ENCODE results near the gene CDH6. TPM values are rescaled to one million over a fixed set of nuclear protein-coding genes. Genes with fewer than 3 reads are reported as not detected.
A peak's percentile ranks its signal among the peaks of the same experiment; 100 is the strongest.

The CDH6 gene
- total and polyA plus RNA-seq, 4 experiments from 2014 or later, result not detected

GRCh38 chr5:31269259-31269658, 75.8 kb downstream of the CDH6 start:
- H3K27me3 ChIP-seq (ENCODE audit: insufficient read depth, low read length), result no peaks in the 10 kb centered on the region
- Mint-ChIP-seq H3K27ac (no peak overlapping the region), H3K4me1 (peaks cover 0 to 3% (median under 1%) of the 10 kb centered on the region in 4 donors), H3K4me3 (no peak overlapping the region), H3K27me3 (peaks cover 0 to 2% of the 10 kb centered on the region in 2 donors), H3K9me3 (no peaks in the 10 kb centered on the region), H3K36me3 (no peaks in the 10 kb centered on the region)
- H3K9me3 ChIP-seq (ENCODE audit: control insufficient read depth in 1 of 2, low read length in 2 of 2), result no peaks in the 10 kb centered on the region
- H3K36me3 ChIP-seq (ENCODE audit: insufficient read depth, low read length), result no peaks in the 10 kb centered on the region
- intact Hi-C loops (cut with micrococcal nuclease), result no loop called here
- H3K4me3 ChIP-seq (ENCODE audit: low read length in 2 of 2), result no peak overlapping the region
- no peak overlapping the region for H3K27ac ChIP-seq (ENCODE audit: low read depth, low read length)
- no peaks in the 10 kb centered on the region for H3K4me1 ChIP-seq (ENCODE audit: insufficient read depth, low read length)
- CTCF ChIA-PET (ENCODE audit: partially characterized antibody), result interaction anchor here (1.5 kb wide), 1 partner anchor 11 kb away, joined by 4 read pairs; no protein-coding TSS in a partner anchor
- POLR2A ChIA-PET (ENCODE audit: partially characterized antibody), result no interaction called here
- DNase-seq, result no peak

DNA sequence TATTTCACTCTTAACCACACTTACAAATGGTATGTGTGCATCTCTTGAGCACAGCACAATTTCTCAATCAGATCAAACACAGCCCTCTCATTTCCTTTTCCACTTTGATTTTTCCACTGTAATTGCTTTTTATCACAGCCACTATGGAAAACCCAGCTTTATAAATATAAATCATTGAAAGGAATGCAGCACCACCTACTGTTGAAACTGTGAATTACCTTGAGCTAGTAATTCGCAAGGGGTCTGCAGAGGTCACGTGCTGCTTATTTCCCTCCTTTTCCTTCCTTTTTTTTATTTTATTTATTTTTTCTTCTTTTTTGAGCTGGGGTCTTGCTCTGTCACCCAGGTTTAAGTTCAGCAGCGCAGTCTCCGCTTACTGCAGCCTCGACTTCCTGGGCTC, 76.9 kb downstream of the CDH6 start:
- Mint-ChIP-seq H3K27me3 (peaks cover 0 to 2% of the 10 kb centered on the region in 2 donors), H3K4me1 (peaks cover 0 to 3% (median under 1%) of the 10 kb centered on the region in 4 donors), H3K9me3 (no peaks in the 10 kb centered on the region), H3K4me3 (no peak overlapping the region), H3K27ac (no peak overlapping the region), H3K36me3 (no peaks in the 10 kb centered on the region)
- Histone ChIP-seq H3K4me1 (ENCODE audit: insufficient read depth, low read length) (no peaks in the 10 kb centered on the region), H3K27ac (ENCODE audit: low read depth, low read length) (no peak overlapping the region), H3K36me3 (ENCODE audit: insufficient read depth, low read length) (no peaks in the 10 kb centered on the region), H3K9me3 (ENCODE audit: control insufficient read depth in 1 of 2, low read length in 2 of 2) (no peaks in the 10 kb centered on the region), H3K27me3 (ENCODE audit: insufficient read depth, low read length) (no peaks in the 10 kb centered on the region), H3K4me3 (ENCODE audit: low read length in 2 of 2) (no peak overlapping the region)
- DNase-seq, result no peak
- ChIA-PET CTCF (ENCODE audit: partially characterized antibody) (interaction anchor here (1.5 kb wide), 1 partner anchor 10 kb away, joined by 4 read pairs; no protein-coding TSS in a partner anchor), POLR2A (ENCODE audit: partially characterized antibody) (no interaction called here)
- intact Hi-C loops (cut with micrococcal nuclease), result no loop called here

DNA sequence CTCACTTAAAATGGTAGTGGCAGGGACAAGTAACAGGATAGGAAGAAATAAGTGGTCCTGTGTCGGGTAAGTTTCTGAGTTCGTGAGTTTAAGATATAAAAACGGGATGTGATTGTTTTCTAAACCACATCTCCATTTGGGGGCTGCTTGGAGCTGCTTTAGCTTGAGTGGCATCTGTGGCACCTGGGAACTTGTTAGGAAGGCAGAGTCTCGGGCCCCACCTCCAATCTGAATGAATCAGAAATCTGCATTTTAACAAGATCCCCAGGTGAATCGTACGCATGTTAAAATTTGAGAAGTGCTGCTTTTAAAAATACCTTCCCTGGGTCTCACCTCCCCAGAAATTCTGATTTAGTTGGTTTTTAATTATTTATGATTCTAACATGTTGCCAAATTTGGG, 78.1 kb downstream of the CDH6 start:
- peaks cover 0 to 2% of the 10 kb centered on the region in 2 donors for H3K27me3 Mint-ChIP-seq
- intact Hi-C loops (cut with micrococcal nuclease), result no loop called here
- CTCF ChIA-PET (ENCODE audit: partially characterized antibody), result no interaction called here

DNA sequence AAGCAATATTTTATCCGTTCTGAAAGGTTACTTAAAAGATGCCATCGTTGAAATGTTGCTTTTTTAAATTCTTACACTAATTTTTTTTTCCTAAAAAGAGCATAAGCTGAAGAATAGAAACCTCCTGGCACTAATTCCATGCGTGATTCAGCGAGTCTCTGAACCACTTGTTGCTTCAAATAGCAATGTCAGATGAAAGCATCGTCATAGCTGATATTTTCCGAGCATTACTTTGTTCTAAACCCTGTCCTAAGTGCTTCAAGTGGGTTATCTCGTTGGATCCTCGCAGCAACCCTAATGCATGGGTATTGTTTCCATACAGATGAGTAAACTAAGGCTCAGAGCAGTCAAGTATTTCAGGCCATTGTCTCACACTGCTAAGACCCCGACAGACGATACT, 79.7 kb downstream of the CDH6 start:
- Mint-ChIP-seq H3K4me3 (no peak overlapping the region), H3K27me3 (peaks cover 0 to 2% of the 10 kb centered on the region in 2 donors), H3K36me3 (no peaks in the 10 kb centered on the region), H3K27ac (no peak overlapping the region), H3K9me3 (no peaks in the 10 kb centered on the region), H3K4me1 (peaks cover 0 to 3% (median under 1%) of the 10 kb centered on the region in 4 donors)
- Histone ChIP-seq H3K4me3 (ENCODE audit: low read length in 2 of 2) (no peak overlapping the region), H3K27me3 (ENCODE audit: insufficient read depth, low read length) (no peaks in the 10 kb centered on the region), H3K27ac (ENCODE audit: low read depth, low read length) (no peak overlapping the region), H3K4me1 (ENCODE audit: insufficient read depth, low read length) (no peaks in the 10 kb centered on the region), H3K9me3 (ENCODE audit: control insufficient read depth in 1 of 2, low read length in 2 of 2) (no peaks in the 10 kb centered on the region), H3K36me3 (ENCODE audit: insufficient read depth, low read length) (no peaks in the 10 kb centered on the region)
- ChIA-PET POLR2A (ENCODE audit: partially characterized antibody) (no interaction called here), CTCF (ENCODE audit: partially characterized antibody) (no interaction called here)
- no peak for DNase-seq
- intact Hi-C loops (cut with micrococcal nuclease), result no loop called here

More for the DNA sequence above, 78.1 kb downstream of the CDH6 start:
- DNase-seq, result no peak
- H3K9me3 Mint-ChIP-seq, result no peaks in the 10 kb centered on the region
- no peak overlapping the region for H3K27ac ChIP-seq (ENCODE audit: low read depth, low read length)
- POLR2A ChIA-PET (ENCODE audit: partially characterized antibody), result no interaction called here
- H3K27ac Mint-ChIP-seq, result no peak overlapping the region
- H3K4me1 Mint-ChIP-seq, result peaks cover 0 to 3% (median under 1%) of the 10 kb centered on the region in 4 donors
- H3K4me3 ChIP-seq (ENCODE audit: low read length in 2 of 2), result no peak overlapping the region
- H3K4me3 Mint-ChIP-seq, result no peak overlapping the region
- H3K4me1 ChIP-seq (ENCODE audit: insufficient read depth, low read length), result no peaks in the 10 kb centered on the region
- no peaks in the 10 kb centered on the region for H3K36me3 Mint-ChIP-seq
- no peaks in the 10 kb centered on the region for H3K27me3 ChIP-seq (ENCODE audit: insufficient read depth, low read length)
- H3K36me3 ChIP-seq (ENCODE audit: insufficient read depth, low read length), result no peaks in the 10 kb centered on the region
- H3K9me3 ChIP-seq (ENCODE audit: control insufficient read depth in 1 of 2, low read length in 2 of 2), result no peaks in the 10 kb centered on the region

DNA sequence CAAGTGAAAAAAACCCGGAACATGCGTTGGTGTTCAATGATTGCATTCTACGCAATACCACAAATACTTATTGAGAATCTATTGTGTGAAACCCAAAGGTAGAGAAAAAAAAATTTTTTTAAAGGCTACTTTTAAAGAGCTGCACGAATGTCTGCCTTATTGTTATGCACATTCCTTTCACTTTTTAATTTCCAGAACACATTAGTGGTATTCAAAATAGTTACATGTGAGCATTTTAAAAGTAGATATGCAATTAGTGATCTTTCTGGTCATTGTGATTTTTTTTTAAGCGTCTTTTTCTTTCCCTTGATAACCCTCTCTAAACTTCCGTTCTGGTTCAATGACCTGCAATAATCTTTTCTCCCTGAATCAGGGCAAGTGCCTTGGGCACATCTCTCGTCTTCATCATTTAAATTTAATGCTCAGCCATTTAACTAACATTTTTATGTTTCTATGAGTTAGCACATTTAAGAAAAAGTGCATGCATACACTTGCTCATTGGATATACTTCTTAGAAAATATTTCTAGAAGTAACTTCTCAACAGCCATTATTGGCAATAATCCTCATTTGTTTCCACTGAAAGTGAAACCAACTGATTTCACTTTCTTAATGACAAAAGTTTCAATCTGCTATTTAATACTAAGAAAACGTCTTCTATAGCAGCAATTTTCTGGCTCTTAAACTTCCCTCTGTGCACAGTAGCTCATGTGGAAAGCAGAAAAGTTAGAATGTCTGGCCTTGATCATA, 80.3 kb downstream of the CDH6 start:
- H3K9me3 Mint-ChIP-seq, result no peaks in the 10 kb centered on the region
- Histone ChIP-seq H3K27me3 (ENCODE audit: insufficient read depth, low read length) (no peaks in the 10 kb centered on the region), H3K36me3 (ENCODE audit: insufficient read depth, low read length) (no peaks in the 10 kb centered on the region), H3K4me3 (ENCODE audit: low read length in 2 of 2) (no peak overlapping the region), H3K27ac (ENCODE audit: low read depth, low read length) (no peak overlapping the region), H3K9me3 (ENCODE audit: control insufficient read depth in 1 of 2, low read length in 2 of 2) (no peaks in the 10 kb centered on the region), H3K4me1 (ENCODE audit: insufficient read depth, low read length) (no peaks in the 10 kb centered on the region)
- H3K36me3 Mint-ChIP-seq, result no peaks in the 10 kb centered on the region
- ChIA-PET POLR2A (ENCODE audit: partially characterized antibody) (no interaction called here), CTCF (ENCODE audit: partially characterized antibody) (no interaction called here)
- H3K4me3 Mint-ChIP-seq, result peak overlapping the region in 1 of 8 donors; percentile 8
- no peak overlapping the region for H3K27ac Mint-ChIP-seq
- intact Hi-C loops (cut with micrococcal nuclease), result no loop called here
- no peak for DNase-seq
- peaks cover 0 to 3% (median under 1%) of the 10 kb centered on the region in 4 donors for H3K4me1 Mint-ChIP-seq
- peaks cover 0 to 2% of the 10 kb centered on the region in 2 donors for H3K27me3 Mint-ChIP-seq

DNA sequence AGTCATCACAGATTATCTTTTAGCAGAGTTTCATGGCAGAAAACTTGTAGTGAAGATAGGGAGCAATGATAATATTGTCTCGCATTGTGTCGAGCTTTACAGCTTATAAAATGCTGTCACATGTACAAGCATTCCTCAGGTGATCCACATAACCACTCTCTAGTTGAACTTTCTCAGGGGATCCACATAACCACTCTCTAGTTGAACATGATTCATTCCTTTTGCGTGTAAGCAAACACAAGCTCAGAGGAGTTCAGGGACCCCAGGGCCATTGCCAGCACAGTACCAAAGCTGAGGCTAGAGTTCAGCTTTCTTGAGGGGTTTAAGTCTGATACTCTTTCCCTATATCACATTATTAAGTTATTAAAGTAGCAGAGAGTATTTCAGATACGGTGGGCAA, 86.7 kb downstream of the CDH6 start:
- Mint-ChIP-seq H3K36me3 (no peaks in the 10 kb centered on the region), H3K4me3 (no peak overlapping the region), H3K27me3 (no peaks in the 10 kb centered on the region), H3K27ac (no peak overlapping the region), H3K4me1 (no peaks in the 10 kb centered on the region), H3K9me3 (no peaks in the 10 kb centered on the region)
- Histone ChIP-seq H3K9me3 (ENCODE audit: control insufficient read depth in 1 of 2, low read length in 2 of 2) (no peaks in the 10 kb centered on the region), H3K4me3 (ENCODE audit: low read length in 2 of 2) (no peak overlapping the region), H3K36me3 (ENCODE audit: insufficient read depth, low read length) (no peaks in the 10 kb centered on the region), H3K27ac (ENCODE audit: low read depth, low read length) (no peak overlapping the region), H3K27me3 (ENCODE audit: insufficient read depth, low read length) (no peaks in the 10 kb centered on the region), H3K4me1 (ENCODE audit: insufficient read depth, low read length) (no peaks in the 10 kb centered on the region)
- no peak for DNase-seq
- ChIA-PET CTCF (ENCODE audit: partially characterized antibody) (interaction anchor here (1.0 to 1.4 kb wide), 2 partner anchors 10 to 12 kb away, joined by 4 read pairs; no protein-coding TSS in a partner anchor), POLR2A (ENCODE audit: partially characterized antibody) (no interaction called here)
- intact Hi-C loops (cut with micrococcal nuclease), result no loop called here

DNA sequence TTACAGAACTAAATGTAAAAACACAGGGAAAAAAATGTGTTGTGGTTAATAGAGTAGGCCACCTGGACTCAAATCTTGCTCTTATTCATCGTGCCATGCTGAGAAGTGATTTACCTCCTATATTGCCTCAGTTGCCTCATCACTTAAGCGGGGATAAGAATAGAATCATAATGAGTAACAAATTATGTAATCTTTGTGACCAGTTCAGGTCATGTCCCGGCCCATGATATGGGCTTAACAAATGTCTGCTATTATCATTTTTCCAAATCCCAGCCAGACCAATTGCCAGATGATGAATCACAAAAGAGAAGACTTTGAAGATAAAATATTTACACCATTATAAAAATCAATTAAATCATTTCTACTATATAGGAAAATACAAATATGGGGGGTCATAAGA, 89.8 kb downstream of the CDH6 start:
- H3K36me3 Mint-ChIP-seq, result no peaks in the 10 kb centered on the region
- CTCF ChIA-PET (ENCODE audit: partially characterized antibody), result no interaction called here

More for the DNA sequence above, 89.8 kb downstream of the CDH6 start:
- Mint-ChIP-seq H3K27me3 (no peaks in the 10 kb centered on the region), H3K9me3 (no peaks in the 10 kb centered on the region), H3K27ac (no peak overlapping the region), H3K4me1 (no peaks in the 10 kb centered on the region), H3K4me3 (no peak overlapping the region)
- no peak overlapping the region for H3K4me3 ChIP-seq (ENCODE audit: low read length in 2 of 2)
- H3K36me3 ChIP-seq (ENCODE audit: insufficient read depth, low read length), result no peaks in the 10 kb centered on the region
- POLR2A ChIA-PET (ENCODE audit: partially characterized antibody), result no interaction called here
- no peaks in the 10 kb centered on the region for H3K4me1 ChIP-seq (ENCODE audit: insufficient read depth, low read length)
- intact Hi-C loops (cut with micrococcal nuclease), result no loop called here
- H3K27me3 ChIP-seq (ENCODE audit: insufficient read depth, low read length), result no peaks in the 10 kb centered on the region
- no peak for DNase-seq
- no peak overlapping the region for H3K27ac ChIP-seq (ENCODE audit: low read depth, low read length)
- no peaks in the 10 kb centered on the region for H3K9me3 ChIP-seq (ENCODE audit: control insufficient read depth in 1 of 2, low read length in 2 of 2)
